22Rv1 (cell line): ENCODE measurements around the gene MRPS24.

Experiments used
- CTCF ChIP-seq: fragments of 450-650 bp; IDR thresholded peaks from 2 replicates; pipeline ENCODE4 v1.5.1; 2017; ENCODE audit warnings: mild to moderate bottlenecking
- ZFX ChIP-seq: fragments of 450-650 bp; IDR thresholded peaks from 2 replicates; pipeline ENCODE4 v1.6.1; 2017; ENCODE audit warnings: antibody characterized with exemption, borderline replicate concordance

GRCh38 chr7:43905956-43906330, 36.6 kb upstream of the MRPS24 start:
- no peak for TF ChIP-seq CTCF
- TF ChIP-seq ZFX: no peak
